ENCODE measurements around the gene SMCO1. TPM values are rescaled to one million over a fixed set of nuclear protein-coding genes. Genes with fewer than 3 reads are reported as not detected.

The SMCO1 gene
- total RNA-seq, 1 experiment from 2014 or later = not detected

Other genes starting within 250 kb of the SMCO1 start
- gene PCYT1A, start 227.6 kb downstream of the SMCO1 start, total RNA-seq (2014; rRNA removed; shearing (Covaris generic)) = 63.7 and 84.6 TPM in 2 replicates
- 20.5 and 24.2 TPM in 2 replicates for gene DYNLT2B, start 197.1 kb downstream of the SMCO1 start, total RNA-seq (2014; rRNA removed; shearing (Covaris generic))
- gene TM4SF19, start 177.0 kb downstream of the SMCO1 start, total RNA-seq (2014; rRNA removed; shearing (Covaris generic)) = 0.19 and 5.0 TPM in 2 replicates
- 9.2 and 11.2 TPM in 2 replicates for gene UBXN7, start 82.9 kb downstream of the SMCO1 start, total RNA-seq (2014; rRNA removed; shearing (Covaris generic))
- gene RNF168, start 11.6 kb downstream of the SMCO1 start, total RNA-seq (2014; rRNA removed; shearing (Covaris generic)) = 11.9 and 17.1 TPM in 2 replicates
- gene WDR53, start 53.2 kb upstream of the SMCO1 start, total RNA-seq (2014; rRNA removed; shearing (Covaris generic)) = 9.3 and 12.7 TPM in 2 replicates
- 18.3 and 20.4 TPM in 2 replicates for gene FBXO45, start 53.3 kb upstream of the SMCO1 start, total RNA-seq (2014; rRNA removed; shearing (Covaris generic))
- 0.11 TPM in 1 of 2 replicates, not detected in the other for gene NRROS, start 124.3 kb upstream of the SMCO1 start, total RNA-seq (2014; rRNA removed; shearing (Covaris generic))
- 2.0 and 2.5 TPM in 2 replicates for gene CEP19, start 196.9 kb upstream of the SMCO1 start, total RNA-seq (2014; rRNA removed; shearing (Covaris generic))
- 32.7 and 63.1 TPM in 2 replicates for gene PIGX, start 197.0 kb upstream of the SMCO1 start, total RNA-seq (2014; rRNA removed; shearing (Covaris generic))
- gene PAK2, start 224.5 kb upstream of the SMCO1 start, total RNA-seq (2014; rRNA removed; shearing (Covaris generic)) = 19.5 and 22.4 TPM in 2 replicates